ENCODE measurements around the gene ANKK1. TPM values are rescaled to one million over a fixed set of nuclear protein-coding genes. Genes with fewer than 3 reads are reported as not detected.

Gene ANKK1
- total RNA-seq, 1 donor from 2014 or later, result 0.21 TPM

DNA sequence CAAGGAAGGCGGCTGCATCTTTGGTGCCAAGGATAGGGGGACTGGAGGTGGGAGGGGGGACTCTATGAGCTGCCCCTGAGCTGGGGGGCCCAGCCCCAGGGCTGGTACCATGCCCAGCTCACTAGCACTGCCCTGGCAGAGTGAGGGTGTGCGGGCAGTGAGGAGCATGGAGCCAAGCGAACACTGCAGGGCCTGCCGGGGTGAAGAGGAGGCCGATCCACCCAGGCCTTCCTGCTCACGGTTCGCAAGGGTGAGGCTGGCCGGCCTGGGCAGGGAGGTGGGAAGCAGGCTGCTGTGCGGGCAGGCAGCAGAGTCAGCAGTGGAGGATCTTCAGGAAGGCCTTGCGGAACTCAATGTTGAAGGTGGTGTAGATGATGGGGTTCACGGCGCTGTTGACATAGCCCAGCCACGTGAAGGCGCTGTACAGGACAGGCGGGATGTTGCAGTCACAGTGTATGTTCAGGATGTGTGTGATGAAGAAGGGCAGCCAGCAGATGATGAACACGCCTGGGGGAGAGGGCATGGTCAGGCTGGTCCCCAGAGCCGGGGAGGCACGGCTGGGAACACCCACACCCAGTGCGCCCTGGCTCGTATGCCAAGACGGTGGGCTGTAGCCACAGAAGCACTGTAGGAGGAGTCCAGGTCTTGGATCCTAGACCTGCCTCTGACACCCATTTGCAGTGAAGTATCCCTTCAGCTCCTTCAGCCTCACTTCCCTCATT, 23.0 kb downstream of the ANKK1 start:
- DNase-seq, result no peak

DNA sequence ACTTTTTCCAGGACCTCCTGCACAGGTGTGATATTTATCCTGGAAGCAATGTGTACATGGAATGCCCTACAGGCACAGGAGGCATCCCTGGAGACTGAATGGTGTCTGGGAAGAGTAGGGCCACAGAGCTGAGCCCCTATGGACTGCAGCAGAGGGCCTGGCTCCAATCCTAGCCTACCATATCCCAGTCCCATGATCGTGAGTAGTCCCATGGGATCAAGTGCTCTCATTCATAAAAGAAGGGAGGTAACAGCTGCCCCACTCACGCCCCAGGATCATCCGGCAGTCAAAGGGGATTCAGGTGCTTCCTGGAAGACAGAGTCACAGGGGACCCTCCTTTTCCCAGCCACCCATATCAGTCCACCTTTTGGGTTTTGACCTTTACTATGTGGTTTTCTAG, 24.0 kb downstream of the ANKK1 start:
- no peak for DNase-seq

DNA sequence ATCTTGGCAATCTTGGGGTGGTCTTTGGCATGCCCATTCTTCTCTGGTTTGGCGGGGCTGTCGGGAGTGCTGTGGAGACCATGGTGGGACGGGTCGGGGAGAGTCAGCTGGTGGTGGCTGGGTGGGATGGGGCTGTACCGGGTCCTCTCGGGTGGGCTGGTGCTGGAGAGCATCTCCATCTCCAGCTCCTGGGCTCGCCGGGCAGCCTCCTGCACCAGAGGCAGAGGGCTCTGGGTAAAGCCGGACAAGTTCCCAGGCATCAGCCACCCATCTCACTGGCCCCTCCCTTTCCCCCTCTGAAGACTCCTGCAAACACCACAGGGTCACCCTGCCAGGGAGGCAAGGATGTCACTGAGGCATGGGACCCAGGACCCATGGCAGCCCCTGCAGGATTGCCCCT, 25.1 kb downstream of the ANKK1 start:
- no peak for DNase-seq

DNA sequence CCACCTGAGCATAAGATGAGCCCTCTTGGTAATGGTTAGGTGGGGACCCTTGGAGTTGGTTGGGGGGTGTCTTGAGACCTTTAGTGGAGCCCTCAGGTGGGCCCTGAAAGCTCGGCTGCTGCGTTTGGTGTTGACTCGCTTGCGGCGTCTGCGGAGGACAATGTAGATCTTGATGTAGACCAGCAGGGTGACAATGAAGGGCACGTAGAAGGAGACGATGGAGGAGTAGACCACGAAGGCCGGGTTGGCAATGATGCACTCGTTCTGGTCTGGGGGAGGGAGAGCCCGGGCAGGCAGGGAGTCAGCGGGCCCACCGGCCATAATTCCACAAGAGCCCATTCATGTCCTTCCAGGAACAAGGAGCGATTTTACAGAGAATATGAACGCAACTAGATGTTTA, 27.8 kb downstream of the ANKK1 start:
- no peak for DNase-seq

DNA sequence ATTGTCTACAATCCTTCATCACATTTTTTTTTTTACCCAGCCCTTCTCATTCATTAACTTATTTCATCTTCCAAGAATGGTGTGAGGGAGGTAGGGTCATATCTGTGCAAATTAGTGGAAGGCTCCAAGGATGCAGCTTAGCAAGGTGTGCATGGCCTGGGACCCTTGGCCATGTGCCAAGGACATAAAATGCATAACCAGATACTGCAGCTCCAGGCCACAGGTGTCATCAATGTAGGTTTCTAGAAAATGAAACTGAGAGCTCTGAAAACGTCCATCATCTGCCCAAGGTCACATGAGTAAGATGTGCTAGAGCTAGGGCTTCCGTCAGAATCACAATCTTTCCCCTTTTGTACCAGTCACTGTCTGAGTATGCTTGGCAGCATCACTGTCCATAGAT, 29.8 kb downstream of the ANKK1 start:
- no peak for DNase-seq

DNA sequence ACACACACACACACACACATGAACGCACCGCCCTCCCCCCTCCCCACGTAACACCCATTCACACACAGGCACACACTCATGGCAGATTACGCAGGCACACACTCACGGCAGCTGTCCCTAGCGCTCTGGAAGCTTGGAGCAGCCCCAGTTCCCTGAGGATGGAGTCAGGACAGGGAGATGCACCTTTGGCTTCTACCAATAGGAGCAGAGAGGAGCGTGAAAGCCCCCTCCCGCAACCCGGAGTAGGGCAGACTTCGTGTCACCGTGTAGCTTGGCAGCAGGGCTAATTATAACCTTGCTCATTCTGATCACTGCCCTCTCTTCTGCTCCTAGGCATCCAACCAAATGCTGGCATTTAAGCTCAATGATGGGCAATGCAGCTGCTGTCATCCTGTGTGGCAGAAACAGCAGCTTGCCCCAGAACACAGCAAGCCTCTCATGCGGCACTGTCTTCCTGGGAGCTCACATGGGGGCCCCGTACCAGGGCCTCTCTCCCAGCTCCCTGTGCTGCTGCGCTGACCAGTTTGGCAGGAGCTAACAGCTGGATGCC, 31.9 kb downstream of the ANKK1 start:
- peak; percentile 33 for DNase-seq

DNA sequence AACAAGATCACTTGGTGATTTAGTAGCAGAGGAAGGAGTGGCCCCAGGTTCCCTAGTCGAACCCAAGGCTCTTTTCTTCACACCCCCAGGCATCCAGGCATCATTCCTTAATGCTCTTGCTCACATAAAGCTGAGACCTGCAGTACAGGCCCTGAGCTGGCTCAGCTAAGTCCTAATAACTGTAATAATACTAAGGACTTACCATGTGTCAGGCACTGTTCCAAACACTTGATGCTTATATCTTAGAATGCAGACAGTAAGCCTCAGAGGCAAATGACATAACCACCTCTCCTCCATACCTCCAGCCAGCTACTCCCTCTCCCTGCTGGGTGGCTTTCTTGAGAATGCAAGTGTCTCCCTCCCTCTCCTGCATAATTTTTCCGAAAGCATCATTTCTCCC, 33.2 kb downstream of the ANKK1 start:
- no peak for DNase-seq

DNA sequence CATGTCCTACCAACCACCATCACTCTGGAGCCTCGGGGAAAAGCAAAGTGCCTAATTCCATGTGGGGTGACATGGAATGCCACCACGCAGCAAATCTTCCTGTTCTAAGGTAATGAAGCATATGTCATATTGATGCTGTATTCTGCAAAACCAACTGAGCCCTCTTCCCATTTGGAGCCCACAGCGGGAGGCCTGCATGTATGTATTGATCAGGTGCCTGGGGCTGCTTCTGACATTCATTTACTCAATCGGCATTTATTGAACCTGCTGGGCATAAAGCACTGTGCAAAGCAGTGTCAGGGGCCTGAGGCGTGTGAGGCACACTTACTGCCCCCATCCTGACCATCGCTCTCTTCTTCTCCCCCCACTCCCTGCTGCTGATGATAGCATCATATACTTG, 39.1 kb downstream of the ANKK1 start:
- no peak for DNase-seq

DNA sequence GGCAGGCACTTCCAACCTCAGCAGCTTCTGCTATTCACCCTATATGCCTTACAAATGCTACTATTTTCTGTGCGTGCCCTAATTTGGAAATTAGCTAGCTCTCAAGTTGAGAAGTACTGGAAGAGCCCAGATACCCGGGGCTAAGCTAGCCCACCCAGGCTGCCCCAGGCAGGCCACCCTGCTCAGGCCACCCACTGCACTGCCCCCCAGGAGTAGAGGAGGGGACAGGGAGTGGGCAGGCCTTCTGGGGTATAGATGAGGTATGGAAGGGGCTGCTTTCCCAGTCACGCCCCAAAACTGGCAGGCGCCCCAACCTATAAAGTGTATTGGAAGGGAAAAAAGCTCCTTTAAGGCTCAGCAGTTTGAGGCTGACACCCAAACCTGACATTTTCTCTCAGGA, 44.2 kb downstream of the ANKK1 start:
- no peak for DNase-seq

DNA sequence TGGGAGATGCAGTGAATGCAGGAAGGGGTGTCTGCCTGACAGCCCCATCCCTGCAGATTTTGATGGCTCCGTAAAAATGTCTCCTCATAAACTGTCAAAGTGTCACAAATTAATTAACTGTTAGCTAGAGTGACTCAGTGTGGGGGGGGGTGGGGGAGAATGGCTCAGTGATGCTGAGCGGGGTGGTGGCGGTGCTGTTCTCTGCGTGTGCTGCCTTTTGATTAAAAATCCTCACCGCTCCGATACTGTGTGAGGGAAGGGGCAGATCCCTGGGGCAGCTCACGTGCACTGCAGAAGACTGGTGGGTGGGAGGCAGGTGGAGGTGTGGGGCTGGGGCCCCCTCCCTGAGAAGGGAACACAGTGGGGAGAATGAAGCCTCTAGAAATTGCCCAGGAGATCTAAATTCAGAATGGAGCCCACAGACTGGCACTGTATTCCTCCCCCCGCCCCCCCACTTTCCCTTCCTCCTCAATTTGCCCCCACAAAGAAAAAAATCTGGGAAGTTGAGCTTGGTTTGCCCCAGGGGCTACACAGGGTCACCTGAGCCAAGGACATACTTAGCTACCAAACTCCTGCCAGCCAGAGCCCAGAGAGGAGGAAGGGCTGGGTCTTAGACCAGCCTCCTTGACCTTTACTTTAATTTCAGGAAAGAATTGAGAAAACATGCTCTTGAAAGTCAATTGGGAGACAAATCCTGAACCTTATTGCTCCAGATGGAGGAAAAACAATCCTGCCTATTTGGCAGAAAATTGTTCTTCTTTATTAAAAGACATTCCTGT, 47.8 kb downstream of the ANKK1 start:
- DNase-seq, result no peak

DNA sequence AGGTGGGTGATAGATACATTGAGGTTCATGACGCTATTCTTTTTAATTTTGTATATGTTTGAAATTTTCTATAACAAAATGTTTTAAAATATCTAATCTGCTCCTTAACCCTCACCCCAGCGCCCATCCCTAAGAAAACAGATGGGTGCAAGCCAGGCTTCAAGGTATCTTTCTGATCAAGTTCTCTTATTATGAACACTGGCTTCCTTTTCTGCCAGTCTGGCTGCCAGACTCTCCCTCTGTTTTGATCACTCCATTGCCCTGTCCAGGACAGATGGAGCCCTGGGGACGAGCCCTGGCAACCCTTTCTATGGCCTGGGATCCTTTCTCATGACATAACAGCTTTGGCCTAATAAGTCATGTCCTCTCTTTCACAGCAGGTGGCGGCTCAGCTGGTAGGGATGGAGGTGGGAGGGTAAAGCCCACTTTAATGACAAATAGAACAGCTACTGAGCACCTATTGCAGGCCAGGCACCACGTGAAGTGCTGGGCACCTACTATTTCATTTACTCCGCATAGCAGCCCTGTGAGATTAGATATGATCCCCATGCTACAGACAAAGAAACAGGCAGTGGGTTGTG, 49.2 kb downstream of the ANKK1 start:
- DNase-seq, result no peak

DNA sequence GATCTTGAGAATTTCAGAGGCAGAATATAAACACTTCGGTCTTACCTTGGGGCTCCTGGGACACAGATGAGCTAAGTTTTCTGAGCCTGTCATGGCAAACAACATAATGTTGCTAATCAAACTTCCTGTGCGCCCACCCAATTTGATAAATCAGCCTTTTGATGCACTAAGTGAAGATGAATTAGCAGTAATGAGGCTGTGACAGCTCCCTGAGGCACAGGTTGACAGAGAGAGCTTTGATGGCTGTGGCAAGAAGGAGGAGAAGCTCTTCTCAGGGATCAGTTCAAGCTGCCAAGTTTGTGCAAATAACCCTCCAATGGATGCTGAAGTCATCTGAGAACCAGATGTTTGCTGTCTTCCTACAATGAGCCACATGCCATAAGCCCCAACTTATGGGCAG, 53.2 kb downstream of the ANKK1 start:
- DNase-seq, result no peak

DNA sequence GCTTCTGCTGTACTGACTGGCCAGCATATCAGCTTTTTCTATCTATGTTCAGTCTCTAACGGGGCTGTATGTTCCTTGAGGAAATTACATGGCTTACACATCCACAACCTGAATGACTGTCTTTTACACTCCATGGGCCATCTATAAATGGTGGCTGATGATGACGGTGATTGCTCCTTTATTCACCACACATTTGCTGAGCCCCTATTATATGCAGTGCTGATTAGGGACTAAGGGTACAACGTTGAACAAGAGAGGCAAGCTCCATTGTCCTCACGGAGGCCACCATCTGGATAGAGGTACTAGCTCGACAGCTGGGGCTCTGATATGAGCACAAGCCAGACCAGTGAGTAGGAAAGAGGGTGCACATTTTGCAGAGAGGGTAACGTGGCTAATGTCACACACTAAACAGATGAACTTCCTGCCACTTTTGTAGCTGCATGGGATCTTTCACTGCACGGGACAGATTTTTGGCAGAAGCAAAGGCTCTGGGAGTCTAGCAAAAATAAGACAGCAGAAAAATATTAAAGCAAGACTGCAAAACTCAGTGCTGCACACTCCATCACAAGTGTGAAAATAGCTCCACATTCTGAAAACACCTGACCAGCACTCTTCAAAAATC, 57.0 kb downstream of the ANKK1 start:
- peak; percentile 17 for DNase-seq

DNA sequence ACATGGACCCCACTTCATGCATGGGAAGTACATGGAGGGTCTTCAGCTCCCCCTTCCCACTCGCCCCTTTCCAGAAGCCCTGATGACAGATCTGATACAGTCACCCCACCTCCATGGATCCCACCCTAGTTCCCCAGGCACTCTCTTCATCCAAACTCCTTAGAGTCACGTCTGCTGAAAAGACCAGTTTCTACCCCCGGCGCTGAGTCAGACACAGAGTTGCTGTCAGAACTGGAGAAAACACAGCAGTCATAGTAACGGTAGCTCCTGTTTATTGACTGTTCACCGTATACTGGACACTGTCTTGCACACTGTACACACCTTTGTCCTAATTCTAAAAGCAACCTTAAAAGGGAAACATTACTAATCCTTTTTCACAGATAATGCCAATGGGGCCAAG, 58.5 kb downstream of the ANKK1 start:
- DNase-seq, result no peak

DNA sequence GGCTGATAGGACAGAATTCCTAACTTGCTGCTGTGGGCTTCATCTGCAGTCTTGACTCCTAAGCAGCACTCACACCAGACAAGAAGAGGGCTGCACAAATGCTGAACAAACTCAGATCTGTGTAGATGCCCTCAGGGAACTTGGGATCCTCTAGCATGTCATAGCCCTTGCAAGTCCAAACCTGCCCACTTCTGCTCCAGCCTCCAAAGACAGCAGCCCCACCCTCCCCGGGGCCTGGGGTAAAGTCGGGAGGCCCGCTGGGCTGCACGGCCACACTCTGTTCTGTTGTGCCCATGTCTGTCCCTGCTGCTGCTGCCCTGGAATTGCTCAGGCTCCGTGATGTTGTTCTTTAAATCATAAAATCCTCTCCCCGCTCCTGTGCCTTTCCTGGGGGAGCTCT, 59.4 kb downstream of the ANKK1 start:
- peak; percentile 58 for DNase-seq

DNA sequence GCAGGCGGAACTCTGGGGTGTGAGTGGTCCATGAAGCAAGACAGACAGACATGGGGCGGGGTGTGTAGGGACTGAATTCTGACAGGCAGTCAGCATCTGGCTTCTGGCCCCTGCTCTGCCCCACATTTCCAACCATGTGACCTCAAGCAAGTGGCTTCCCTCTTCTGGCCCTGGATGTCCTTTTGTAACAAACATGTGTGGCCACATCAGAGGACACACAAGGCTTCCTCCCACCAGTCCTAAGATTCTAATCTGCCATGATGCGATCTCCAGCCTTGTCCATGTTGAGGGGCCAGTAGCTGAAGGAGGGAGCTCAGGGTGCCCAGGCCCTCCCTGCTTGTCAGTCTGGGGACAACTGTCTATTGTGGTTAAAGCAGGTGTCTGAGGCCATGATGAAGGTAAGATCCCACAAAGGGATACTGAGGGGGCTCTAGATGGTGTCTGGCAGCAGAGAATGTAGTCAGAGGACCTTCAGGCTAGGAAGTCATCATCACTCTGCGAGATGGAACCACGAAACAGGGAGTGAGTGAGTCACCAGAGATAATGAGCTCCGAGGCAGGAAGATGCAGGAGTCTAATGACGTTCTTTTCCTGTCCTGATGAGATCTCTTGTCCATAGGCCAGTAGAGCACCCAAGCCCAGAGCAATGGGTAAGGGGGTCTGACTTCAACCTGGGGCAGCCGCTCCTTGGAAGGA, 60.2 kb downstream of the ANKK1 start:
- no peak for DNase-seq

DNA sequence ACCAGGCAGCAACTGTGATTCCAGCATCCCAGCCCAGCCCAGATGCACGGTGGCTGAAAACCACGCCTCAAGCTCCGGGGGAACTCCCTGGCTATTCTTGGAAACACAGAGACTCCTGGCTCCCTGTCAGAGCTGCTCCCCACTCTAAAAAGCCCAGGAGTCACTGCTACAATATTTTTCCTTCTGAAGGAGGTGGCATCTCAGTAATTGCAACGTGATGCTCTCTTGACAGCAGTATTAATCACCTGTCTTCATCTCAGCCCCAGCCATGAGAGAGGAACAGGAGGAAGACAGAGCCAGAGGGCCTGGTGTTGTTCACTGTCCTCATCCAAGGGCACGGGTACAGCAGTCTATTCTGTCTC, 60.7 kb downstream of the ANKK1 start:
- peak; percentile 7 for DNase-seq

DNA sequence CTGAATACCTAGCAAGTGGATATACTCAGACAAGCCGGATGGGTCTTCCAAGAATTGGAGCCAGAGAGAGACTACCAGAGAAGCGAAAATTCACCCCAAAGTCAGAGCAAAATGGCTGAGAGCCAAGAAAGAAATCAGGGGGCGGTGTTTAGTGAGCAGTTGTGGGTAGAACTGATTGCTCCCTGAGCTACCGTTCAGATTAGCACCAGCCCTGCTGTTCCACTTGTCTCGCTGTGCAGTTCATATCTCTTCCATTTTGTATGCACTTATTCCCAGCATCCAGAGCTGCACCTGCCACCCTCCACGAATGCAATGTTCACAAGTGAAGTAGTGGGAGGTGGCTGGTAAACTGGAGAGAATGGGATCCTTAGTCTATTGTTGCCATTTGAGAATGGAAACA, 62.2 kb downstream of the ANKK1 start:
- DNase-seq, result no peak

All from tongue (tissue), 2 donors.